GM18858 (cell line): Measurements from ENCODE around the gene SH3RF1.

Experiments
- ATAC-seq: cut with Tn5 transposase; IDR thresholded peaks from one replicate; pipeline ENCODE4 v1.9.1; 2021; ENCODE audit not compliant: unreplicated experiment

Gene SH3RF1

GRCh38 chr4:169110633-169111032, 160.1 kb downstream of the SH3RF1 start:
- ATAC-seq = no peak

GRCh38 chr4:169109035-169109675, 161.6 kb downstream of the SH3RF1 start:
- no peak for ATAC-seq

GRCh38 chr4:169108303-169108702, 162.5 kb downstream of the SH3RF1 start:
- ATAC-seq = no peak

- ATAC-seq = no peak
These were observed 163.2 kb downstream of the SH3RF1 start for GRCh38 chr4:169107528-169107927.

GRCh38 chr4:169106696-169107229, 164.0 kb downstream of the SH3RF1 start:
- ATAC-seq = no peak

GRCh38 chr4:169105620-169106019, 165.1 kb downstream of the SH3RF1 start:
- ATAC-seq = no peak

GRCh38 chr4:169103966-169104412, 166.8 kb downstream of the SH3RF1 start:
- no peak for ATAC-seq

GRCh38 chr4:169102026-169102425, 168.7 kb downstream of the SH3RF1 start:
- no peak for ATAC-seq

- ATAC-seq = no peak
These were observed 170.1 kb downstream of the SH3RF1 start for GRCh38 chr4:169100670-169101101.

- peak; percentile 25 for ATAC-seq
These were observed 171.0 kb downstream of the SH3RF1 start for GRCh38 chr4:169099771-169100180.

GRCh38 chr4:169098969-169099690, 171.6 kb downstream of the SH3RF1 start:
- no peak for ATAC-seq

- ATAC-seq = peak; percentile 32
These were observed 172.2 kb downstream of the SH3RF1 start for GRCh38 chr4:169098532-169098931.

GRCh38 chr4:169098054-169098497, 172.7 kb downstream of the SH3RF1 start:
- peak; percentile 62 for ATAC-seq

GRCh38 chr4:169096221-169096620, 174.5 kb downstream of the SH3RF1 start:
- ATAC-seq = no peak

- no peak for ATAC-seq
These were observed 176.0 kb downstream of the SH3RF1 start for GRCh38 chr4:169094656-169095231.

GRCh38 chr4:169092889-169093522, 177.8 kb downstream of the SH3RF1 start:
- no peak for ATAC-seq

GRCh38 chr4:169090484-169091215, 180.1 kb downstream of the SH3RF1 start:
- ATAC-seq = no peak

- no peak for ATAC-seq
These were observed 181.8 kb downstream of the SH3RF1 start for GRCh38 chr4:169089004-169089403.

- no peak for ATAC-seq
These were observed 185.8 kb downstream of the SH3RF1 start for GRCh38 chr4:169084954-169085353.

GRCh38 chr4:169080981-169081380, 189.8 kb downstream of the SH3RF1 start:
- ATAC-seq = peak; percentile 23
